Temporal lobe (tissue), 1 donor: ENCODE data around the gene TGDS. TPM values are rescaled to one million over a fixed set of nuclear protein-coding genes. Genes with fewer than 3 reads are reported as not detected.

Source experiments
- total RNA-seq: library from RNA; depleted of rRNA; stranded (reverse); fragments of >200 nt; gene quantifications from one replicate; pipeline ENCODE4 v1.2.3, GENCODE V29; 2014

The TGDS gene
- total RNA-seq, 1 donor from 2014 or later, result 4.4 TPM

Other genes starting within 250 kb of the TGDS start
- 2.2 TPM for gene DCT, start 116.5 kb downstream of the TGDS start, total RNA-seq
- gene GPR180, start 5.7 kb upstream of the TGDS start, total RNA-seq, result 7.6 TPM
- gene SOX21, start 116.4 kb upstream of the TGDS start, total RNA-seq, result 3.9 TPM